HL-60 (cell line): ENCODE results near the gene HTD2.

Experiments used
- CTCF ChIP-seq: IDR thresholded peaks from one replicate; pipeline ENCODE4 v1.5.1; 2011; ENCODE audit warnings: low read length, control low read depth, inconsistent platforms; ENCODE audit not compliant: insufficient read depth
- GABPA ChIP-seq: IDR thresholded peaks from 2 replicates; pipeline ENCODE4 v1.6.1; 2012; ENCODE audit warnings: low read depth
- POLR2AphosphoS5 ChIP-seq: IDR thresholded peaks from 2 replicates; pipeline ENCODE4 v1.6.1; 2012; ENCODE audit warnings: low read depth
- REST ChIP-seq: IDR thresholded peaks from 2 replicates; pipeline ENCODE4 v1.6.1; 2012; ENCODE audit warnings: low read depth; ENCODE audit not compliant: insufficient replicate concordance
- SPI1 ChIP-seq: IDR thresholded peaks from 2 replicates; pipeline ENCODE4 v1.6.1; 2012; ENCODE audit warnings: low read depth, mild to moderate bottlenecking, borderline replicate concordance

DNA sequence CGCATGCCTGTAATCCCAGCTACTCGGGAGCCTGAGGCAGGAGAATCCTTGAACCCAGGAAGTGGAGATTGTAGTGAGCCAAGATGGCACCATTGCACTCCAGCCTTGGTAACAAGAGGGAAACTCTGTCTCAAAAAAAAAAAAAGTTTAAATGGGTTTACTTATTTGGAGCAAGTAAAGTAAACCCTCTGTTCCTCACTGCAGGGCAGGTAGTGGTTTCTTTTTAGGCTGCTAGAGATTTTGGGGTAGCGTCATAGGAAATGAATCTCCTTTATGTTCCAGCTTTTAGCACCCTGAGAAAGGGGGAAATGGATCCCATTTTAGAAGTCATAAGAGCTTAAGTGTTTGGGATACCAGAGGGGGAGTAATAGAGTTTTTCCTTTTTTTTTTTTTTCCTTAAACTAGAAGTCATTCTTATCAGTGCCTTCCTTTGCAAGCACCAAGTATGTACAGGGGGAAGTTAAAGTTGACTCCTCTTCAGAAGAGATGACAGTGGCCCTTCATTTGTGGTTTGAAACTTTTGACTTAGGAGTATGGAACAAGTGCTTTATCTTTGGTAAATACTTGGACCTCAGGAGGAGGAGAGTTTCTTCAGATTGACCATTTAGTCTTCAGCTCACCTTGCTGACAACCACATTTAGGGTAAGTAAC is 34.4 kb downstream of the HTD2 start:
- no peak for TF ChIP-seq CTCF
- TF ChIP-seq GABPA, result no peak
- TF ChIP-seq POLR2AphosphoS5, result no peak
- no peak for TF ChIP-seq SPI1
- TF ChIP-seq REST, result no peak
